OCI-LY3 (cell line): ENCODE data around the gene MRPL23.

Experiments
- CTCF ChIP-seq: fragments of 200-600, 300-600 bp; sonication (generic); IDR thresholded peaks from 2 replicates; pipeline ENCODE4 v1.5.1; 2014; ENCODE audit warnings: antibody characterized with exemption, low read length, low read depth
- EZH2phosphoT487 ChIP-seq: fragments of 200-600 bp; shearing (Covaris generic); IDR thresholded peaks from 2 replicates; pipeline ENCODE4 v1.6.1; 2018; ENCODE audit warnings: antibody characterized with exemption, mixed run types, low read depth

DNA sequence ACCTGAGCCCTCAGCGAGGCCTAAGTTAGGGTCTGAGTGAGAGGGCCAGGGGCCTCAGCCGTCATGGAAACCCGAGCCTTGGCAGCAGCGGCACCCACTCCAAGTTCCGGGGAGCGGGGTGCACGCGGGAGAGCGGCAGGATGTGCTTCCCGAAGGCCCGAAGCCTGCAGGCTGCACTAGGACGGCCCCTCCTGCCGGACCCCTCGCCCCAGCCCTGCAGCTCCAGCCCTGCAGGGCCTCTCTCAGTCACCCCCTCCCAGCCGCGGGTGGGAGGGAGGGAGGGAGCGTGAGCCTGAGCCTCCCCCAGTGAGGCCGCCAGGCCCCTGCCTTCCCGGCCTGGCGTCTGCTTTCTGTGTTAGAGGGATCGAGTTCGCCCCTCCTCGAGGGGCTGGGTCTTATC, 22.6 kb downstream of the MRPL23 start:
- TF ChIP-seq CTCF (no peak), EZH2phosphoT487 (no peak)
